Activated CD8-positive, alpha-beta memory T cell treated with anti-CD3 and anti-CD28 coated beads, Interleukin-2, amount 10 ng/mL, durations not matched to agents 7 days and 5 days (primary cell): ENCODE measurements around the gene RNLS. TPM values are rescaled to one million over a fixed set of nuclear protein-coding genes. Genes with fewer than 3 reads are reported as not detected.

Experiments
- ATAC-seq: fragments of 150-1000 bp; cut with Tn5 transposase; one replicate; pipeline ENCODE4 v1.10.0; 2021; ENCODE audit warnings: moderate library complexity
- CTCF ChIA-PET: fragments of 350-600 bp; sonication (Branson Sonifier 250); formaldehyde crosslinking; loops from one replicate; lab custom pipeline; 2021; ENCODE audit warnings: antibody characterized with exemption; lab: Charles Lee
- DNase-seq: peaks from one replicate; pipeline ENCODE4 v3.0.0-alpha.2; 2020
- H3K27ac Mint-ChIP-seq: one replicate; pipeline ENCODE4 v1.8.0; 2021; ENCODE audit warnings: mild to moderate bottlenecking, mixed read lengths
- H3K27me3 Mint-ChIP-seq: one replicate; pipeline ENCODE4 v1.8.0; 2021; ENCODE audit warnings: mixed read lengths
- H3K36me3 Mint-ChIP-seq: one replicate; pipeline ENCODE4 v1.8.0; 2021; ENCODE audit warnings: mild to moderate bottlenecking, mixed read lengths
- H3K4me1 Mint-ChIP-seq: one replicate; pipeline ENCODE4 v1.8.0; 2021; ENCODE audit warnings: mixed read lengths
- H3K4me3 Mint-ChIP-seq: one replicate; pipeline ENCODE4 v1.8.0; 2021; ENCODE audit warnings: mild to moderate bottlenecking, moderate library complexity, mixed read lengths
- H3K9me3 Mint-ChIP-seq: one replicate; pipeline ENCODE4 v1.8.0; 2022; ENCODE audit warnings: low read depth, mixed read lengths
- total RNA-seq, 2 experiments: library from RNA; stranded (reverse); gene quantifications; one replicate each; pipeline ENCODE4 v1.2.3, GENCODE V29; 2021

Gene RNLS
- total RNA-seq, 2 experiments from 2014 or later: 2.9 to 3.7 TPM

GRCh38 chr10:88586462-88586861 is 3.3 kb upstream of the RNLS start, which contains the start of gene LIPJ:
TSS of gene LIPJ (plus strand) at chr10:88586762. CDS start at chr10:88590688, 3,926 bp downstream.
- Mint-ChIP-seq H3K9me3 (no peaks in the 10 kb centered on the region), H3K27ac (no peak within 1 kb of the TSS), H3K36me3 (peaks cover 3% of the 10 kb centered on the region), H3K4me3 (no peak within 1 kb of the TSS), H3K4me1 (peaks cover 10% of the 10 kb centered on the region), H3K27me3 (peaks cover 15% of the 10 kb centered on the region)
- DNase-seq (no peak), ATAC-seq (no peak)
- CTCF ChIA-PET: no interaction called here

- H3K4me3 Mint-ChIP-seq: peak overlapping the region; percentile 82
- peak overlapping the region; percentile 88 for H3K27ac Mint-ChIP-seq
- peaks cover 15% of the 10 kb centered on the region for H3K27me3 Mint-ChIP-seq
- H3K4me1 Mint-ChIP-seq: peaks cover 10% of the 10 kb centered on the region
- CTCF ChIA-PET: interaction anchor here (0.7 to 2.1 kb wide), 22 partner anchors 9 to 768 kb away, joined by 3 to 15 read pairs (median 4); partner anchors contain the start of gene STAMBPL1
- no peaks in the 10 kb centered on the region for H3K9me3 Mint-ChIP-seq
- ATAC-seq: no peak
- DNase-seq: no peak
- peaks cover 3% of the 10 kb centered on the region for H3K36me3 Mint-ChIP-seq
Measured at GRCh38 chr10:88583584-88583957, 453 bp upstream of the RNLS start.

GRCh38 chr10:88582411-88582805 is 710 bp downstream of the RNLS start:
- peaks cover 10% of the 10 kb centered on the region for H3K4me1 Mint-ChIP-seq
- DNase-seq: no peak
- H3K4me3 Mint-ChIP-seq: peak overlapping the region; percentile 82
- CTCF ChIA-PET: interaction anchor here (0.7 to 2.1 kb wide), 20 partner anchors 9 to 767 kb away, joined by 3 to 15 read pairs (median 4); no protein-coding TSS in a partner anchor
- H3K36me3 Mint-ChIP-seq: peaks cover 3% of the 10 kb centered on the region
- ATAC-seq: no peak
- H3K27ac Mint-ChIP-seq: peak overlapping the region; percentile 46
- H3K9me3 Mint-ChIP-seq: no peaks in the 10 kb centered on the region
- peaks cover 16% of the 10 kb centered on the region for H3K27me3 Mint-ChIP-seq

GRCh38 chr10:88565072-88565471 is 18.0 kb downstream of the RNLS start:
- DNase-seq (no peak), ATAC-seq (peak; percentile 42)
- Mint-ChIP-seq H3K36me3 (no peaks in the 10 kb centered on the region), H3K9me3 (no peaks in the 10 kb centered on the region), H3K27ac (no peak overlapping the region), H3K27me3 (peaks cover 6% of the 10 kb centered on the region), H3K4me1 (peaks cover 2% of the 10 kb centered on the region), H3K4me3 (no peak overlapping the region)
- CTCF ChIA-PET: interaction anchor here (0.6 to 3.2 kb wide), 13 partner anchors 10 to 747 kb away, joined by 3 to 11 read pairs (median 4); partner anchors contain the start of genes ATAD1, CH25H and RNLS

GRCh38 chr10:88562152-88562551 is 21.0 kb downstream of the RNLS start:
- ATAC-seq (no peak), DNase-seq (no peak)
- Mint-ChIP-seq H3K27me3 (peaks cover 9% of the 10 kb centered on the region), H3K4me1 (peaks cover 4% of the 10 kb centered on the region), H3K27ac (no peak overlapping the region), H3K9me3 (no peaks in the 10 kb centered on the region), H3K36me3 (no peaks in the 10 kb centered on the region), H3K4me3 (no peak overlapping the region)
- CTCF ChIA-PET: interaction anchor here (3.6 kb wide), 1 partner anchor 21 kb away, joined by 13 read pairs; the partner anchor contains the start of gene RNLS

- Mint-ChIP-seq H3K27me3 (peaks cover 5% of the 10 kb centered on the region), H3K36me3 (peaks cover 1% of the 10 kb centered on the region), H3K27ac (no peak overlapping the region), H3K4me1 (peaks cover 8% of the 10 kb centered on the region), H3K4me3 (no peak overlapping the region), H3K9me3 (no peaks in the 10 kb centered on the region)
- ATAC-seq (no peak), DNase-seq (no peak)
- CTCF ChIA-PET: no interaction called here
Measured at GRCh38 chr10:88557658-88558057, 25.5 kb downstream of the RNLS start.

GRCh38 chr10:88557256-88557655 is 25.9 kb downstream of the RNLS start:
- peaks cover 1% of the 10 kb centered on the region for H3K36me3 Mint-ChIP-seq
- DNase-seq: no peak
- CTCF ChIA-PET: no interaction called here
- H3K27me3 Mint-ChIP-seq: peaks cover 3% of the 10 kb centered on the region
- H3K4me1 Mint-ChIP-seq: peaks cover 8% of the 10 kb centered on the region
- no peak for ATAC-seq
- no peaks in the 10 kb centered on the region for H3K9me3 Mint-ChIP-seq
- no peak overlapping the region for H3K27ac Mint-ChIP-seq
- no peak overlapping the region for H3K4me3 Mint-ChIP-seq

- peaks cover 8% of the 10 kb centered on the region for H3K4me1 Mint-ChIP-seq
- ATAC-seq (no peak), DNase-seq (no peak)
- no peak overlapping the region for H3K27ac Mint-ChIP-seq
- H3K27me3 Mint-ChIP-seq: peaks cover 2% of the 10 kb centered on the region
- peaks cover 1% of the 10 kb centered on the region for H3K36me3 Mint-ChIP-seq
- CTCF ChIA-PET: interaction anchor here (1.6 to 1.7 kb wide), 2 partner anchors 9 to 705 kb away, joined by 4 to 6 read pairs; no protein-coding TSS in a partner anchor
- H3K4me3 Mint-ChIP-seq: no peak overlapping the region
- H3K9me3 Mint-ChIP-seq: no peaks in the 10 kb centered on the region
Measured at GRCh38 chr10:88555190-88555908, 27.8 kb downstream of the RNLS start.

GRCh38 chr10:88553116-88553752 is 29.9 kb downstream of the RNLS start:
- Mint-ChIP-seq H3K4me1 (peaks cover 6% of the 10 kb centered on the region), H3K27me3 (peaks cover 2% of the 10 kb centered on the region), H3K4me3 (no peak overlapping the region), H3K27ac (no peak overlapping the region), H3K9me3 (no peaks in the 10 kb centered on the region), H3K36me3 (peaks cover 1% of the 10 kb centered on the region)
- CTCF ChIA-PET: interaction anchor here (0.8 to 2.7 kb wide), 10 partner anchors 11 to 702 kb away, joined by 3 to 11 read pairs (median 3); no protein-coding TSS in a partner anchor
- DNase-seq (peak; percentile 63), ATAC-seq (peak; percentile 92)

- H3K36me3 Mint-ChIP-seq: no peaks in the 10 kb centered on the region
- H3K27ac Mint-ChIP-seq: no peak overlapping the region
- no peak for ATAC-seq
- CTCF ChIA-PET: interaction anchor here (2.4 to 2.7 kb wide), 2 partner anchors 13 to 159 kb away, joined by 8 to 11 read pairs; no protein-coding TSS in a partner anchor
- no peaks in the 10 kb centered on the region for H3K27me3 Mint-ChIP-seq
- no peak overlapping the region for H3K4me3 Mint-ChIP-seq
- no peaks in the 10 kb centered on the region for H3K9me3 Mint-ChIP-seq
- H3K4me1 Mint-ChIP-seq: peaks cover 6% of the 10 kb centered on the region
- DNase-seq: no peak
Measured at GRCh38 chr10:88551246-88551645, 31.9 kb downstream of the RNLS start.

- H3K4me1 Mint-ChIP-seq: peaks cover 3% of the 10 kb centered on the region
- H3K4me3 Mint-ChIP-seq: no peak overlapping the region
- H3K27ac Mint-ChIP-seq: no peak overlapping the region
- H3K36me3 Mint-ChIP-seq: no peaks in the 10 kb centered on the region
- no peaks in the 10 kb centered on the region for H3K27me3 Mint-ChIP-seq
- CTCF ChIA-PET: no interaction called here
- ATAC-seq (no peak), DNase-seq (no peak)
- no peaks in the 10 kb centered on the region for H3K9me3 Mint-ChIP-seq
Measured at GRCh38 chr10:88546497-88546896, 36.6 kb downstream of the RNLS start.

GRCh38 chr10:88545359-88545758 is 37.8 kb downstream of the RNLS start:
- no peaks in the 10 kb centered on the region for H3K9me3 Mint-ChIP-seq
- DNase-seq (no peak), ATAC-seq (no peak)
- peaks cover 3% of the 10 kb centered on the region for H3K4me1 Mint-ChIP-seq
- H3K36me3 Mint-ChIP-seq: no peaks in the 10 kb centered on the region
- H3K27me3 Mint-ChIP-seq: no peaks in the 10 kb centered on the region
- CTCF ChIA-PET: no interaction called here
- H3K4me3 Mint-ChIP-seq: no peak overlapping the region
- no peak overlapping the region for H3K27ac Mint-ChIP-seq

- peaks cover 3% of the 10 kb centered on the region for H3K4me1 Mint-ChIP-seq
- CTCF ChIA-PET: no interaction called here
- ATAC-seq: no peak
- no peaks in the 10 kb centered on the region for H3K36me3 Mint-ChIP-seq
- H3K4me3 Mint-ChIP-seq: no peak overlapping the region
- H3K27ac Mint-ChIP-seq: no peak overlapping the region
- no peaks in the 10 kb centered on the region for H3K9me3 Mint-ChIP-seq
- H3K27me3 Mint-ChIP-seq: no peaks in the 10 kb centered on the region
- DNase-seq: no peak
Measured at GRCh38 chr10:88544140-88544870, 38.8 kb downstream of the RNLS start.
